HEK293 (cell line): ENCODE data around the gene IGFL3.

Experiments
- CTCF ChIA-PET: fragments of 350-600 bp; formaldehyde crosslinking; extraction: SDS; loops from one replicate; lab custom pipeline; 2021; ENCODE audit warnings: antibody characterized with exemption; lab: Yijun Ruan, JAX
- POLR2A ChIA-PET: fragments of 300-600 bp; formaldehyde crosslinking; extraction: SDS; loops from one replicate; lab custom pipeline; 2020; ENCODE audit warnings: antibody characterized with exemption, inconsistent platforms; lab: Yijun Ruan, JAX
- H3K27ac ChIP-seq: fragments of 200-500 bp; sonication (Bioruptor generic); 2 replicates; pipeline ENCODE4 v1.5.1; 2014; ENCODE audit warnings: low read depth, low read length, control low read depth, inconsistent platforms; ENCODE audit errors: extremely low read depth
- H3K36me3 ChIP-seq, 2 experiments: fragments of 200-500 bp in 1 of 2; sonication (Bioruptor generic) in 1 of 2; 1 replicate in 1 of 2; 2 replicates in 1 of 2; pipeline ENCODE4 v1.5.1; 2014 to 2017; ENCODE audit warnings: inconsistent platforms in 2 of 2, low read length in 2 of 2; ENCODE audit not compliant: control insufficient read depth in 2 of 2, insufficient read depth in 1 of 2
- H3K4me1 ChIP-seq: fragments of 200-500 bp; sonication (Bioruptor generic); 2 replicates; pipeline ENCODE4 v1.5.1; 2014; ENCODE audit warnings: mild to moderate bottlenecking, low read length, inconsistent platforms; ENCODE audit not compliant: control insufficient read depth, insufficient read depth
- H3K4me3 ChIP-seq: 2 replicates; pipeline ENCODE4 v1.5.1; 2011; ENCODE audit warnings: low read depth, mild to moderate bottlenecking, control low read depth, low read length, moderate library complexity
- H3K9me3 ChIP-seq: fragments of 200-500 bp; sonication (Bioruptor generic); 2 replicates; pipeline ENCODE4 v1.5.1; 2014; ENCODE audit warnings: low read depth, low read length, inconsistent platforms; ENCODE audit not compliant: control insufficient read depth, insufficient read depth
- CTCF ChIP-seq: fragments of 450-650 bp; formaldehyde crosslinking; IDR thresholded peaks from 2 replicates; pipeline ENCODE4 v1.5.1; 2016; ENCODE audit warnings: missing biosample characterization, missing genetic modification characterization
- EGR2 ChIP-seq: fragments of 450-650 bp; formaldehyde crosslinking; IDR thresholded peaks from 2 replicates; pipeline ENCODE4 v1.5.1; 2016; ENCODE audit warnings: low read depth, missing biosample characterization, missing genetic modification characterization
- HOXA7 ChIP-seq: sonication (generic); formaldehyde crosslinking; IDR thresholded peaks from 2 replicates; pipeline ENCODE4 v1.8.1; 2022; ENCODE audit warnings: missing genetic modification reagents, borderline replicate concordance
- KLF16 ChIP-seq: fragments of 450-650 bp; formaldehyde crosslinking; IDR thresholded peaks from 2 replicates; pipeline ENCODE4 v1.5.1; 2017; ENCODE audit warnings: missing biosample characterization, missing genetic modification characterization
- MEIS1 ChIP-seq: sonication (generic); formaldehyde crosslinking; IDR thresholded peaks from 2 replicates; pipeline ENCODE4 v1.8.1; 2022; ENCODE audit warnings: missing genetic modification reagents, mild to moderate bottlenecking, borderline replicate concordance
- OVOL3 ChIP-seq: fragments of 450-650 bp; formaldehyde crosslinking; IDR thresholded peaks from 2 replicates; pipeline ENCODE4 v1.5.1; 2016; ENCODE audit warnings: missing biosample characterization, missing genetic modification characterization
- SP3 ChIP-seq: fragments of 450-650 bp; formaldehyde crosslinking; IDR thresholded peaks from 2 replicates; pipeline ENCODE4 v1.5.1; 2016; ENCODE audit warnings: missing biosample characterization, missing genetic modification characterization
- ZBTB20 ChIP-seq: fragments of 450-650 bp; formaldehyde crosslinking; IDR thresholded peaks from 2 replicates; pipeline ENCODE4 v1.5.1; 2016; ENCODE audit warnings: missing biosample characterization, missing genetic modification characterization
- ZBTB21 ChIP-seq: fragments of 450-650 bp; formaldehyde crosslinking; IDR thresholded peaks from 2 replicates; pipeline ENCODE4 v1.5.1; 2017; ENCODE audit warnings: missing biosample characterization, missing genetic modification characterization
- ZFHX2 ChIP-seq: fragments of 450-650 bp; formaldehyde crosslinking; conservative IDR thresholded peaks from 2 replicates; pipeline ENCODE4 v1.5.1; 2016; ENCODE audit warnings: missing biosample characterization, missing genetic modification characterization
- ZFP3 ChIP-seq: fragments of 450-650 bp; formaldehyde crosslinking; IDR thresholded peaks from 2 replicates; pipeline ENCODE4 v1.5.1; 2016; ENCODE audit warnings: low read depth, missing biosample characterization, missing genetic modification characterization
- ZNF169 ChIP-seq: fragments of 450-650 bp; formaldehyde crosslinking; IDR thresholded peaks from 2 replicates; pipeline ENCODE4 v1.5.1; 2016; ENCODE audit warnings: missing biosample characterization, missing genetic modification characterization
- ZNF19 ChIP-seq: fragments of 450-650 bp; formaldehyde crosslinking; IDR thresholded peaks from 2 replicates; pipeline ENCODE4; 2016; ENCODE audit warnings: missing biosample characterization, missing genetic modification characterization, low read depth
- ZNF366 ChIP-seq: fragments of 450-650 bp; formaldehyde crosslinking; conservative IDR thresholded peaks from 2 replicates; pipeline ENCODE4 v1.5.1; 2016; ENCODE audit warnings: missing biosample characterization, missing genetic modification characterization
- ZNF37A ChIP-seq: fragments of 450-650 bp; IDR thresholded peaks from 2 replicates; pipeline ENCODE4 v1.5.1; 2018; ENCODE audit warnings: missing biosample characterization, missing genetic modification characterization
- ZNF529 ChIP-seq: fragments of 450-650 bp; formaldehyde crosslinking; IDR thresholded peaks from 2 replicates; pipeline ENCODE4 v1.5.1; 2017; ENCODE audit warnings: missing genetic modification characterization, missing biosample characterization; ENCODE audit not compliant: insufficient replicate concordance
- ZNF571 ChIP-seq: fragments of 450-650 bp; formaldehyde crosslinking; IDR thresholded peaks from 2 replicates; pipeline ENCODE4 v1.5.0; 2017; ENCODE audit warnings: missing biosample characterization, missing genetic modification characterization
- ZNF658 ChIP-seq: fragments of 450-650 bp; formaldehyde crosslinking; IDR thresholded peaks from 2 replicates; pipeline ENCODE4; 2016; ENCODE audit warnings: missing biosample characterization, missing genetic modification characterization
- ZNF747 ChIP-seq: fragments of 450-650 bp; formaldehyde crosslinking; IDR thresholded peaks from 2 replicates; pipeline ENCODE4 v1.5.1; 2016; ENCODE audit warnings: missing biosample characterization, missing genetic modification characterization
- ZNF768 ChIP-seq: fragments of 450-650 bp; formaldehyde crosslinking; IDR thresholded peaks from 2 replicates; pipeline ENCODE4 v1.5.1; 2018; ENCODE audit warnings: missing biosample characterization, mild to moderate bottlenecking, missing genetic modification characterization
- ZNF777 ChIP-seq: fragments of 450-650 bp; formaldehyde crosslinking; IDR thresholded peaks from 2 replicates; pipeline ENCODE4 v1.5.1; 2017; ENCODE audit warnings: missing biosample characterization, missing genetic modification characterization, borderline replicate concordance
- ZNF791 ChIP-seq: fragments of 450-650 bp; formaldehyde crosslinking; IDR thresholded peaks from 2 replicates; pipeline ENCODE4 v1.5.1; 2016; ENCODE audit warnings: missing biosample characterization, missing genetic modification characterization
- ZNF792 ChIP-seq: fragments of 450-650 bp; formaldehyde crosslinking; IDR thresholded peaks from 2 replicates; pipeline ENCODE4 v1.5.1; 2016; ENCODE audit warnings: missing biosample characterization, missing genetic modification characterization
- ZNF830 ChIP-seq: fragments of 450-650 bp; IDR thresholded peaks from 2 replicates; pipeline ENCODE4 v1.5.0; 2018; ENCODE audit warnings: missing biosample characterization, missing genetic modification characterization, low read depth, mild to moderate bottlenecking, moderate library complexity

IGFL3 gene

GRCh38 chr19:46113726-46114125 lies 10.8 kb downstream of the IGFL3 start:
- POLR2A ChIA-PET = no interaction called here
- CTCF ChIA-PET = interaction anchor here (0.6 to 1.7 kb wide), 7 partner anchors 14 to 698 kb away, joined by 3 to 7 read pairs (median 4); partner anchors contain the start of gene IGFL2
- Histone ChIP-seq H3K36me3 (no peaks in the 10 kb centered on the region), H3K4me3 (no peak overlapping the region), H3K27ac (no peak overlapping the region), H3K9me3 (no peaks in the 10 kb centered on the region), H3K4me1 (peaks cover 10% of the 10 kb centered on the region)
- no peak for TF ChIP-seq ZFP3 (tag by site-specific recombination)
- no peak for TF ChIP-seq ZNF747 (tag by site-specific recombination)
- TF ChIP-seq ZNF658 = no peak
- TF ChIP-seq SP3 = no peak
- TF ChIP-seq ZNF19 (tag by site-specific recombination) = no peak
- no peak for TF ChIP-seq ZNF792 (tag by site-specific recombination)
- TF ChIP-seq ZNF571 (tag by site-specific recombination) = no peak
- no peak for TF ChIP-seq ZNF791 (tag by site-specific recombination)
- no peak for TF ChIP-seq OVOL3 (tag by site-specific recombination)
- no peak for TF ChIP-seq ZNF366

GRCh38 chr19:46112527-46112926 lies 12.0 kb downstream of the IGFL3 start:
- POLR2A ChIA-PET = no interaction called here
- CTCF ChIA-PET = interaction anchor here (0.6 to 1.6 kb wide), 4 partner anchors 9 to 150 kb away, joined by 3 to 13 read pairs (median 4); no protein-coding TSS in a partner anchor
- Histone ChIP-seq H3K27ac (no peak overlapping the region), H3K4me1 (peaks cover 10% of the 10 kb centered on the region), H3K9me3 (no peaks in the 10 kb centered on the region), H3K4me3 (no peak overlapping the region), H3K36me3 (no peaks in the 10 kb centered on the region)
- no peak for TF ChIP-seq ZNF830 (tag by site-specific recombination)
- no peak for TF ChIP-seq MEIS1 (CRISPR knock-in tag)
- TF ChIP-seq ZNF777 = no peak
- TF ChIP-seq CTCF (tag by site-specific recombination) = no peak
- no peak for TF ChIP-seq ZNF529
- no peak for TF ChIP-seq ZNF792 (tag by site-specific recombination)
- no peak for TF ChIP-seq HOXA7

GRCh38 chr19:46111376-46111775 lies 13.1 kb downstream of the IGFL3 start:
- Histone ChIP-seq H3K4me1 (peaks cover 10% of the 10 kb centered on the region), H3K27ac (no peak overlapping the region), H3K4me3 (no peak overlapping the region), H3K36me3 (no peaks in the 10 kb centered on the region), H3K9me3 (no peaks in the 10 kb centered on the region)
- TF ChIP-seq ZBTB20 = peak; percentile 30; the same call in 1 of the 2 replicates
- no peak for TF ChIP-seq ZNF768 (tag by site-specific recombination)
- TF ChIP-seq EGR2 (tag by site-specific recombination) = peak; percentile 15; the same call in 1 of the 2 replicates
- no peak for TF ChIP-seq ZBTB21
- no peak for TF ChIP-seq KLF16 (tag by site-specific recombination)
- TF ChIP-seq ZFHX2 (tag by site-specific recombination) = peak; percentile 73
- no peak for TF ChIP-seq ZNF169
- TF ChIP-seq ZNF37A (tag by site-specific recombination) = no peak
- ChIA-PET POLR2A (no interaction called here), CTCF (interaction anchor here (0.6 to 1.6 kb wide), 3 partner anchors 29 to 354 kb away, joined by 4 to 13 read pairs (median 4); no protein-coding TSS in a partner anchor)
